Colonic mucosa (tissue), 4 donors: ENCODE data around the gene ANXA2. TPM values are rescaled to one million over a fixed set of nuclear protein-coding genes. Genes with fewer than 3 reads are reported as not detected.

ENCODE experiments used
- DNase-seq: peaks from one replicate; pipeline ENCODE4 v3.0.0-alpha.2; 2020
- H3K27ac ChIP-seq: fragments of 200-600 bp; one replicate; pipeline ENCODE4 v1.8.0; 2021
- H3K27me3 ChIP-seq: fragments of 200-600 bp; one replicate; pipeline ENCODE4 v1.8.0; 2021
- H3K36me3 ChIP-seq: fragments of 200-600 bp; one replicate; pipeline ENCODE4 v1.8.0; 2021
- H3K4me1 ChIP-seq: fragments of 200-600 bp; one replicate; pipeline ENCODE4 v1.8.0; 2021; ENCODE audit warnings: mild to moderate bottlenecking
- H3K4me3 ChIP-seq: fragments of 200-600 bp; one replicate; pipeline ENCODE4 v1.8.0; 2021
- H3K9ac ChIP-seq, 2 donors: one replicate each; pipeline ENCODE4 v1.7.0; 2013; ENCODE audit warnings: control low read depth in 2 of 2, low read depth in 2 of 2, low read length in 2 of 2
- H3K9me3 ChIP-seq: fragments of 200-600 bp; one replicate; pipeline ENCODE4 v1.8.0; 2021
- intact Hi-C: fragments of 100-400 bp; cut with DNase I; formaldehyde crosslinking; loops from one replicate; pipeline ENCODE4 v1.14.1; 2022
- total RNA-seq, 2 donors: library from RNA; stranded (reverse); fragmentation: NEBNext Ultra II Directional in 1 of 2; extraction: Animal tissue kit (Norgen Biotek cat#: 25700) in 1 of 2; gene quantifications; one replicate each; pipeline ENCODE4 v1.2.1, GENCODE V29; 2021
- TF ChIP-seq, protein P1 (sequence below): fragments of 200-600 bp; IDR thresholded peaks from one replicate; pipeline ENCODE4 v1.8.0; 2022; ENCODE audit warnings: antibody characterized with exemption, mild to moderate bottlenecking
- donor health status: healthy.
- donor health status: DM: no; HTN: no; CAD: no.
- donor health status: DM: no; HTN: no; CAD: no.

Gene ANXA2
- total RNA-seq, 2 donors from 2014 or later = 813 to 816 TPM

DNA sequence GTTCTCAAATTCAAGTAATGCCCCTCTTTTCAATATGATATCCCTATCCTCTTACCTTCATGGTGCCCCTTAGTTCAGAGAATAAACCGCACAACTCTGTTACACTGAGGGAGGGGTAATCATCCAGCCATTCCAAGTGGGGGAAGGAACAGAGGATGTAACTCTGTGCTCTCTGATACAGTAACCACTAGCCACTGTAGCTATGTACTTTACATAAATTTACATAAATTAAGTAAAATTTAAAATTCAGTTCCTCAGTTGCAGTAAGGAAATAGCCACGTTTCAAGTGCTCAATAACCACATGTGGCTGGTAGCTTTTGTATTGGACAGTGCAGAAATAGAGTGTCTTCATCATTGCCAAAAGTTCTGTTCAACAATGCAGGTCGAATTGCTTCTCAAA, 90.8 kb downstream of the ANXA2 start:
- H3K27ac ChIP-seq = no peak overlapping the region
- no peaks in the 10 kb centered on the region for H3K27me3 ChIP-seq
- no peak for DNase-seq
- no peak overlapping the region for H3K4me3 ChIP-seq
- intact Hi-C loops = no loop called here
- H3K4me1 ChIP-seq = no peaks in the 10 kb centered on the region
- TF ChIP-seq, protein P1, sequence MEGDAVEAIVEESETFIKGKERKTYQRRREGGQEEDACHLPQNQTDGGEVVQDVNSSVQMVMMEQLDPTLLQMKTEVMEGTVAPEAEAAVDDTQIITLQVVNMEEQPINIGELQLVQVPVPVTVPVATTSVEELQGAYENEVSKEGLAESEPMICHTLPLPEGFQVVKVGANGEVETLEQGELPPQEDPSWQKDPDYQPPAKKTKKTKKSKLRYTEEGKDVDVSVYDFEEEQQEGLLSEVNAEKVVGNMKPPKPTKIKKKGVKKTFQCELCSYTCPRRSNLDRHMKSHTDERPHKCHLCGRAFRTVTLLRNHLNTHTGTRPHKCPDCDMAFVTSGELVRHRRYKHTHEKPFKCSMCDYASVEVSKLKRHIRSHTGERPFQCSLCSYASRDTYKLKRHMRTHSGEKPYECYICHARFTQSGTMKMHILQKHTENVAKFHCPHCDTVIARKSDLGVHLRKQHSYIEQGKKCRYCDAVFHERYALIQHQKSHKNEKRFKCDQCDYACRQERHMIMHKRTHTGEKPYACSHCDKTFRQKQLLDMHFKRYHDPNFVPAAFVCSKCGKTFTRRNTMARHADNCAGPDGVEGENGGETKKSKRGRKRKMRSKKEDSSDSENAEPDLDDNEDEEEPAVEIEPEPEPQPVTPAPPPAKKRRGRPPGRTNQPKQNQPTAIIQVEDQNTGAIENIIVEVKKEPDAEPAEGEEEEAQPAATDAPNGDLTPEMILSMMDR = no peak
- no peaks in the 10 kb centered on the region for H3K36me3 ChIP-seq
- H3K9me3 ChIP-seq = no peaks in the 10 kb centered on the region
- no peak overlapping the region for H3K9ac ChIP-seq

- intact Hi-C loops = no loop called here
- Histone ChIP-seq H3K9ac (no peak overlapping the region), H3K4me3 (no peak overlapping the region), H3K4me1 (no peaks in the 10 kb centered on the region), H3K36me3 (no peaks in the 10 kb centered on the region), H3K27me3 (no peaks in the 10 kb centered on the region), H3K27ac (no peak overlapping the region), H3K9me3 (no peaks in the 10 kb centered on the region)
- TF ChIP-seq, protein P1 = no peak
- no peak for DNase-seq
Measured at GRCh38 chr15:60301024-60301423, 96.8 kb downstream of the ANXA2 start.

DNA sequence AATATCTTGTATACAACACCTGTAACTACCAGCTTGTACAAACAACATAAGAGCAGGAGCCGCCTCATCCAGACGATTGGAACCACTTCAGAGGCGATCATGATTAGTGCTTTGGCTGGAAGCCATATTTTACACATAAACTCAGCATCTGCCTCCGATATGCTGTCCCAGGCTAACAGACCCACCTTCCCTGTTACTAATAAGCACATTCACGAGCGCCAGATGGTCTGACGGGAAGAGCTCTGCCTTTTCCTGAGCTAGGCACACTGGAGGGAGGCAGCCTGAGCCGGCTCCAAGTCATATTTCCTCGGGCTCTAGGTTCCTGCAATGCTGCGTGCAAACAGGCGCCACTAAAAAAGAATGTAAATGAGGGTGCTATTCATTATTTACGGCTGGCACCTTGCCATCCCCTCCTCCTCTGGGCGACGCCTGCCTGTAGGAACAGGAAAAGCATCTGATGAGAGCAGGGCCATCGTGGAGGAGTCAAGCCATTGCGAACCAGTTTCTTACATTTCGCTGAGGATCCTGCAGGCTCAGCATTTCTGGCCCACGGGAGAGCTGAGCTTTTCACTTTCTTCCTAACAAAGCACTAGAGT, 98.2 kb downstream of the ANXA2 start:
- intact Hi-C loops = no loop called here
- no peaks in the 10 kb centered on the region for H3K27me3 ChIP-seq
- H3K4me1 ChIP-seq = no peaks in the 10 kb centered on the region
- peak; percentile 26 for DNase-seq
- H3K27ac ChIP-seq = no peak overlapping the region
- no peak overlapping the region for H3K4me3 ChIP-seq
- TF ChIP-seq, protein P1 = no peak
- H3K36me3 ChIP-seq = no peaks in the 10 kb centered on the region
- no peak overlapping the region for H3K9ac ChIP-seq
- H3K9me3 ChIP-seq = no peaks in the 10 kb centered on the region

Other genes with a start within 250 kb of the ANXA2 start
- 10 to 100 TPM; 37.3 to 37.7 TPM for gene ICE2, start 81.2 kb upstream of the ANXA2 start, total RNA-seq